ENCODE data around the gene LIMS1.

Gene LIMS1

DNA sequence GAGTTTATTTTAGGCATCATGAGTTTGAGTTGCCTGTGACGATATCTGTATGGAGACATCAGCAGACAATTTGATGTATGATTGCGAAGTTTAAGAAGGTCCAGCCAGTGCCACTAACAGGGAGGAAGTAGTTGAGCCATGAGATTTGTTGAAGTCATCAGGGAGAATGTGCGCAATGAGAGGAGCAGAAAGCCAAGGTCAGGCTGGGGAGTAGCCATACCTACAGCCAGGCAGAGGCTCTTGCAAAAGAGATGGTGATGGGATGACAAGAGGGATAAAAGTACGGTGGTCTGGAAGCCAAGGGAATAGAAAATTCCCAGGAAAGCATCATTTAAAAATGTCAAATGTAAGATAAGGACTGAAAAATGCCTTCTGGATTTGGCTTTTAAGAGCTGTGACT is 51.2 kb downstream of the LIMS1 start:
- Histone ChIP-seq H3K4me3 (ENCODE audit: insufficient read depth, low read depth, low read length, poor library complexity, severe bottlenecking) (no peak overlapping the region), H3K4me1 (ENCODE audit: control insufficient read depth, insufficient read depth, low read length, poor library complexity, severe bottlenecking) (no peaks in the 10 kb centered on the region), H3K36me3 (ENCODE audit: control insufficient read depth, insufficient read depth, low read length) (no peaks in the 10 kb centered on the region), H3K27ac (ENCODE audit: insufficient read depth, low read length, poor library complexity, severe bottlenecking) (no peak overlapping the region), H3K27me3 (replicated peaks; ENCODE audit: control insufficient read depth, insufficient read depth, low read length, poor library complexity, severe bottlenecking) (no peaks in the 10 kb centered on the region), H3K9me3 (ENCODE audit: control insufficient read depth, low read length) (no peaks in the 10 kb centered on the region)
- no peak for DNase-seq

DNA sequence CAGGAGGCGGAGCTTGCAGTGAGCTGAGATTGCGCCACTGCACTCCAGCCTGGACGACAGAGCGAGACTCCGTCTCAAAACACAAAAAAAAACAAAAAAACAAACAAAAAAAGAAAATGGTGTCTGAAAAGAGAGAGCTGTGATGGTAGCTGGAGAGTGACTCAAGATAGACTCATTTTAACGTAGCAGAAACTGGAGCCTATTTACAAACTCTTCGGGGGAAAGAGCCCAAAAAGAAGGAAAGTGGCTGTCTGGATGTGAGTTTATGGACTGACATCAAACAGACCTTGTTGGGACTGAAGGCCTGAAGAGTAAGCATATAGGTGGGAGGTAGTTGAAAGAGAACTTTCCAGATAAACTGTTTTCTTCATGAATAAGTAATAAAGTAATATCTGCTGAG is 51.8 kb downstream of the LIMS1 start:
- Histone ChIP-seq H3K36me3 (ENCODE audit: control insufficient read depth, insufficient read depth, low read length) (no peaks in the 10 kb centered on the region), H3K4me3 (ENCODE audit: insufficient read depth, low read depth, low read length, poor library complexity, severe bottlenecking) (no peak overlapping the region), H3K27ac (ENCODE audit: insufficient read depth, low read length, poor library complexity, severe bottlenecking) (no peak overlapping the region), H3K27me3 (replicated peaks; ENCODE audit: control insufficient read depth, insufficient read depth, low read length, poor library complexity, severe bottlenecking) (no peaks in the 10 kb centered on the region), H3K4me1 (ENCODE audit: control insufficient read depth, insufficient read depth, low read length, poor library complexity, severe bottlenecking) (no peaks in the 10 kb centered on the region), H3K9me3 (ENCODE audit: control insufficient read depth, low read length) (no peaks in the 10 kb centered on the region)
- no peak for DNase-seq

DNA sequence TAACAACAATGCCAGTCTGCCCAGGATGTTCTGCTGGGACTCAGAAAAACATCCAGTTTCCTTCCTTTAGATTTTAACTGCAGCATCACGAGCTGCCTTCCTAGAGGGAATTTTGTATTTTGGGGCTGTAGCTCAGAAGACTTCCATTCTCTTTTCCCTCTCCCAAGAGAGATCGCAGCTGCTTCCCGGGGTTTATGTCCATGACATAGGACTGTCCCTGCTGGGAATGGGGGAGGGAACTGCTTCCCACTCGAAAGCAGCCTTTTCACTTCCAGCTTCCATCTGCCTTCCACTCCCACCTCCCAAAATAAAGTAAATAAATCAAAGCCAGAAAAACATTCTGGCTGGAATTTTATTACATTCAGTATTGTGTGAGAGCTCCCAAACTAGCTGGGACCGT is 52.4 kb downstream of the LIMS1 start:
- H3K27me3 ChIP-seq (replicated peaks; ENCODE audit: control insufficient read depth, insufficient read depth, low read length, poor library complexity, severe bottlenecking), result no peaks in the 10 kb centered on the region
- H3K36me3 ChIP-seq (ENCODE audit: control insufficient read depth, insufficient read depth, low read length), result no peaks in the 10 kb centered on the region
- no peaks in the 10 kb centered on the region for H3K9me3 ChIP-seq (ENCODE audit: control insufficient read depth, low read length)
- no peaks in the 10 kb centered on the region for H3K4me1 ChIP-seq (ENCODE audit: control insufficient read depth, insufficient read depth, low read length, poor library complexity, severe bottlenecking)
- H3K4me3 ChIP-seq (ENCODE audit: insufficient read depth, low read depth, low read length, poor library complexity, severe bottlenecking), result no peak overlapping the region
- no peak for DNase-seq
- H3K27ac ChIP-seq (ENCODE audit: insufficient read depth, low read length, poor library complexity, severe bottlenecking), result no peak overlapping the region

DNA sequence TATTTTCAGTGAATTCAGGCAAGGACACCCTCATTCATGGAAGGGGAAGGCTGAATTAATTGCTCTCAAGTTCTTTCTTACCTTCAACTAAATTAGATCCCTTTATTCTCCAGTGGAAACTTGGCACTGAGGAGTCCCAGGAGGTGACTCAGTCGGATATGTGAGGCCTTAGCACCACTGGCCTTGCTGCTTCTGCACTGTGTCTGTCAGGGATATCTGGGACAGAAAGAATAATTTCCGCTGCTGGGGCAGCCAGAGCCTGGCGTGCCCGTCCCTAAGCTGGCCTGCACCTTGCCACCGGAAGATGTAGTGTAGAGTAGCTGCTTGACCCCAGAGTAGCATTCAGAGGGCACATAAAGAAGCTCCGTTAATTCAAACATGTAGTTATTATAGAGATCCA is 53.4 kb downstream of the LIMS1 start:
- H3K4me3 ChIP-seq (ENCODE audit: insufficient read depth, low read depth, low read length, poor library complexity, severe bottlenecking), result no peak overlapping the region
- no peaks in the 10 kb centered on the region for H3K27me3 ChIP-seq (replicated peaks; ENCODE audit: control insufficient read depth, insufficient read depth, low read length, poor library complexity, severe bottlenecking)
- H3K9me3 ChIP-seq (ENCODE audit: control insufficient read depth, low read length), result no peaks in the 10 kb centered on the region
- no peak overlapping the region for H3K27ac ChIP-seq (ENCODE audit: insufficient read depth, low read length, poor library complexity, severe bottlenecking)
- H3K4me1 ChIP-seq (ENCODE audit: control insufficient read depth, insufficient read depth, low read length, poor library complexity, severe bottlenecking), result no peaks in the 10 kb centered on the region
- DNase-seq, result no peak
- no peaks in the 10 kb centered on the region for H3K36me3 ChIP-seq (ENCODE audit: control insufficient read depth, insufficient read depth, low read length)

DNA sequence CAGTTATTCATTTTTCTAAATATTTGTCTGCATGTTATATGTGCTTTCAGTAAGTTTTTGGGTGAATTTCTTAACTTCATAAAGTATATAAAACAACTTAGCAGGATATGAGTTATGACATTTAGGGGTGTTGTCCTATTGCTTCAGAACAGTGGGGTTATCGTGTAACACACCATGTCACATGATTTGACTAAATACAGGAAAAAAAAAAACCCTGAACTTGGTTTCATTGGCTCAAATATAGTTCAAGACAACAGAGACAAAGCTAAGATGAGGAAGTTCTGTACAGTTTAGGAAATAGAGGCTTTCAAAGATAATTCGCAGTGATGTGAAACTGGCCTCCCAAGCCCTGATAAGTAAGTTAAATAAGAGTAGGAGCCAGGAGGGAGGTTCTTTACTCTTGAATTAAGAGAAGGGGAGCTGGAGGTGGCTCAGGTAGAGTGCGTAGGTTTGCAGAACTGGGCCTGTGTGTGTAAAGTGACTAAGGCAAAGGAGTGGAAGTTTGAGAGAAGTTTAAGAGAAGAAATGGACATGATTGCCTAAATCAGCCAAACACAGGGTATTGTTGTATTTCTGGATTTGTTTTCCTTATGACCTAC is 53.9 kb downstream of the LIMS1 start:
- H3K27ac ChIP-seq (ENCODE audit: insufficient read depth, low read length, poor library complexity, severe bottlenecking), result no peak overlapping the region
- H3K4me3 ChIP-seq (ENCODE audit: insufficient read depth, low read depth, low read length, poor library complexity, severe bottlenecking), result no peak overlapping the region
- H3K36me3 ChIP-seq (ENCODE audit: control insufficient read depth, insufficient read depth, low read length), result no peaks in the 10 kb centered on the region
- no peak for DNase-seq
- H3K9me3 ChIP-seq (ENCODE audit: control insufficient read depth, low read length), result no peaks in the 10 kb centered on the region
- H3K4me1 ChIP-seq (ENCODE audit: control insufficient read depth, insufficient read depth, low read length, poor library complexity, severe bottlenecking), result no peaks in the 10 kb centered on the region
- no peaks in the 10 kb centered on the region for H3K27me3 ChIP-seq (replicated peaks; ENCODE audit: control insufficient read depth, insufficient read depth, low read length, poor library complexity, severe bottlenecking)

DNA sequence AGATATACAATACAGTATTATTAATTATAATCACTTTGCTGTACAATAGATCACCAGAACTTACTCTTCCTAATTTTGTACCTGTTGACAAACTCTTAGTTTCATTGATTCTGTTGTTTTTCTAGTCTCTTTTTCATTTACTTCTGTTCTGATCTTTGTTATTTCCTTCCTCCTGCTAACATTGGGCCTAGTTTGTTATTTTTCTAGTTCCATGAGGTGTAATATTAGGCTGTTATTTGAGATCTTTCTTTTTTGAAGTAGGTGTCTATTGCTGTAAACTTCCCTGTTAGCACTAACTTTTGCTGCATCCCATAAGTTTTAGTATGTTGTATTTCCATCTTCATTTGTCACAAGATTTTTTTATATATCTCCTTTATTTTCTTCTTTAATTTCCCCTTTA is 55.1 kb downstream of the LIMS1 start:
- DNase-seq, result no peak
- peaks cover 3% of the 10 kb centered on the region for H3K4me1 ChIP-seq (ENCODE audit: control insufficient read depth, insufficient read depth, low read length, poor library complexity, severe bottlenecking)
- no peaks in the 10 kb centered on the region for H3K27me3 ChIP-seq (replicated peaks; ENCODE audit: control insufficient read depth, insufficient read depth, low read length, poor library complexity, severe bottlenecking)
- no peak overlapping the region for H3K27ac ChIP-seq (ENCODE audit: insufficient read depth, low read length, poor library complexity, severe bottlenecking)
- no peaks in the 10 kb centered on the region for H3K36me3 ChIP-seq (ENCODE audit: control insufficient read depth, insufficient read depth, low read length)
- H3K4me3 ChIP-seq (ENCODE audit: insufficient read depth, low read depth, low read length, poor library complexity, severe bottlenecking), result no peak overlapping the region
- H3K9me3 ChIP-seq (ENCODE audit: control insufficient read depth, low read length), result no peaks in the 10 kb centered on the region

DNA sequence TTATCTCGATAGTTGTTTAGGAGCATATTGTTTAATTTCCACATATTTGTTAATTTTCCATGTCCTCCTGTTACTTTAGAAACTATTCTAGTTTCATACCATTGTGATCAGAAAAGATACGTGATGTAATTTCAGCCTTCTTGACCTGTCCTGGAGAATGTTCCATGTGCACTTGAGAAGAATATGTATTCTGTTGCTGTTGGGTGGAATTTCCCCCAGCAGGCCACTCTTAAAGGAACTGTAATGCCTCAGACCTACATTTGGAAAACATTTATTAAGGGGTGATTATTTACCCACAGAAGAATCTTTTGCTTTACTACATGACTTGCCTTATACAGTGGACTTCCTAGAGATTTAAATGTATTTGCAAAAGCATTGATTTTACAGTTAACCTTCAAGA is 55.5 kb downstream of the LIMS1 start:
- no peaks in the 10 kb centered on the region for H3K9me3 ChIP-seq (ENCODE audit: control insufficient read depth, low read length)
- H3K4me3 ChIP-seq (ENCODE audit: insufficient read depth, low read depth, low read length, poor library complexity, severe bottlenecking), result no peak overlapping the region
- H3K27me3 ChIP-seq (replicated peaks; ENCODE audit: control insufficient read depth, insufficient read depth, low read length, poor library complexity, severe bottlenecking), result no peaks in the 10 kb centered on the region
- H3K27ac ChIP-seq (ENCODE audit: insufficient read depth, low read length, poor library complexity, severe bottlenecking), result no peak overlapping the region
- peaks cover 6% of the 10 kb centered on the region for H3K4me1 ChIP-seq (ENCODE audit: control insufficient read depth, insufficient read depth, low read length, poor library complexity, severe bottlenecking)
- H3K36me3 ChIP-seq (ENCODE audit: control insufficient read depth, insufficient read depth, low read length), result no peaks in the 10 kb centered on the region
- no peak for DNase-seq

DNA sequence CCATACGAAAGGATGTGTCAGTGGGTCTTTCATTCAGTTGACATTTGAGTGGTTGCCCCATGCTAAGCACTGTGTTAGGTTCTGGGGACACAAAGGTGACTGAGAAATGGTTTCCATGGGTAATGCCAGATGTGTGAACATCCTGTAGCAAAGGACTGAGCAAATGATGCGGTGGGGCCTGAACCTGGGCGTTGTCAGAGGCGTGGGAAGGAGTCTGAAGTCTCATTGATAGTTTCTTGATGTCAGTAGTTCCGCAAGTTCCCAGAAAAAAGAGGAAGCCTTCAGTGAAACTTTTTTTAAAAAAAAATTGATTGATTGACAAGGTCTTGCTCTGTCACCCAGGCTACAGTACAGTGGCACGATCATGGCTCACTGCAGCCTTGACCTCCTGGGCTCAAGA is 56.9 kb downstream of the LIMS1 start:
- Histone ChIP-seq H3K27ac (ENCODE audit: insufficient read depth, low read length, poor library complexity, severe bottlenecking) (no peak overlapping the region), H3K9me3 (ENCODE audit: control insufficient read depth, low read length) (no peaks in the 10 kb centered on the region), H3K4me3 (ENCODE audit: insufficient read depth, low read depth, low read length, poor library complexity, severe bottlenecking) (no peak overlapping the region), H3K4me1 (ENCODE audit: control insufficient read depth, insufficient read depth, low read length, poor library complexity, severe bottlenecking) (peaks cover 6% of the 10 kb centered on the region), H3K27me3 (replicated peaks; ENCODE audit: control insufficient read depth, insufficient read depth, low read length, poor library complexity, severe bottlenecking) (no peaks in the 10 kb centered on the region), H3K36me3 (ENCODE audit: control insufficient read depth, insufficient read depth, low read length) (no peaks in the 10 kb centered on the region)
- no peak for DNase-seq

DNA sequence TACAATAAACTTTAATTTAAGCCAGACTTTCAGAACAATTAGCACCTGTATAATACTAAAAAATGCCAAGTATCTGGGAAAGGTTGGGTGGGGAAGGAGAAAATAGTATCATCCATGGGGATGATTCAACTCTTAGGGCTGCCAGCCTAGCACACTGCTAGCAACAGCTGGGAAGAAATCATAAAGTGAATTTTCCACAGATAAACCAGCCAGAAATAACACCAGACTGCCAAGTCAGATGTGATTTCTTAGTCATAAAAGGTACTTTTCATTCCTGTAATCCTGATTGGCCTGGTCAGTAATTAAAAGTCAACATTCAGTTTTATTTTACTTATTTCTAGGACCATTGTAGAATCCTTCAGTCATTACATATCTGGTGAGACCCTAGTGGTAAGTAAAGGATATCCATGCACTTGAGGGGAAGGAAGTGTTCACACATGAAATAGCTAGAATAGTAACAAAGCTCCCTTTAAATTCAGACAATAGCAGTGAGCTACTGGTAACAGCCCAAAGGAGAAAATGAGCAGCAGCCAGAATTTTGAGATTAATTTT is 59.4 kb downstream of the LIMS1 start:
- Histone ChIP-seq H3K27ac (ENCODE audit: insufficient read depth, low read length, poor library complexity, severe bottlenecking) (no peak overlapping the region), H3K4me1 (ENCODE audit: control insufficient read depth, insufficient read depth, low read length, poor library complexity, severe bottlenecking) (peaks cover 6% of the 10 kb centered on the region), H3K4me3 (ENCODE audit: insufficient read depth, low read depth, low read length, poor library complexity, severe bottlenecking) (no peak overlapping the region), H3K27me3 (replicated peaks; ENCODE audit: control insufficient read depth, insufficient read depth, low read length, poor library complexity, severe bottlenecking) (no peaks in the 10 kb centered on the region), H3K9me3 (ENCODE audit: control insufficient read depth, low read length) (no peaks in the 10 kb centered on the region), H3K36me3 (ENCODE audit: control insufficient read depth, insufficient read depth, low read length) (no peaks in the 10 kb centered on the region)
- DNase-seq, result no peak

DNA sequence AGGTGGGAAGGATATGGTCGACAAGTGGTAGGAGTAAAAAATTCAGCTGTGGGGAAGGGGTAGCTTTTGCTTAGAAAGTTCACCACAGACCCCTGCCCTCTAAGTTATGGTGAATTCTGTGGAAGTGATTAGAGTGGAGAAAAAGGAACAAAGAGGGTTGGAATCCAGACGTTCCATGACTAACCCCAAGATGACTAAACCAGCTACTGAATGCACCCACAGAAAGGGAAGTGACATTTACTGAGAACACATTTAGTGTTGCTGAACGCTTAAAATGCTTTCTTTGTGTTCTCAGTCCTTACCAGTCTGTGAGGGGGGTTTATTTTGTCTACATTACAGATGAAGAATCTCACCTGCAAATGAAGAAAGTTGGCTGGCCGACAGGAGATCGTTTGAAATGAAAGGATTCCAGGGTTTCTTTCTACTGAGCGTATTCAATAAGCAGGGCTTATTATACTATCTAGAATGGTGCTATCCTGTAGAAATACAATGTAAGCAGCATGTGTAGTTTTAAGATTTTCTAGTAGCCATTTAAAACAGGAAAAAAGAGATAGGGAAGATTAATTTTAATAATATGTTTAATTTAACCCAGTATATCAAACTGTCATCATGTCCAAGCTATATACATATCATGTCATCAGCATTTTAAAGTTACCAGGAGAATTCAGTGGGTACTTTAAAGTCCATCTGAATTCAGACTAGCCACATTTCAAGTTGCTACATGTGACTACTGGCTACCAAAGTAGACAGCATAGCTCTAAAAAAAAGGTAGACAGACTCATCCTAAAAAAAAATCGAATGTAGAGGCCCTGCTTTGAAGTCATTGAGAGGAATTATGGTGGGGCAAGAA is 60.1 kb downstream of the LIMS1 start:
- peaks cover 6% of the 10 kb centered on the region for H3K4me1 ChIP-seq (ENCODE audit: control insufficient read depth, insufficient read depth, low read length, poor library complexity, severe bottlenecking)
- H3K27ac ChIP-seq (ENCODE audit: insufficient read depth, low read length, poor library complexity, severe bottlenecking), result no peak overlapping the region
- H3K36me3 ChIP-seq (ENCODE audit: control insufficient read depth, insufficient read depth, low read length), result no peaks in the 10 kb centered on the region
- H3K27me3 ChIP-seq (replicated peaks; ENCODE audit: control insufficient read depth, insufficient read depth, low read length, poor library complexity, severe bottlenecking), result no peaks in the 10 kb centered on the region
- no peaks in the 10 kb centered on the region for H3K9me3 ChIP-seq (ENCODE audit: control insufficient read depth, low read length)
- no peak overlapping the region for H3K4me3 ChIP-seq (ENCODE audit: insufficient read depth, low read depth, low read length, poor library complexity, severe bottlenecking)
- DNase-seq, result no peak
